SW 1271 (cell line): ENCODE measurements around the gene MBD3L4.
A peak's percentile ranks its signal among the peaks of the same experiment; 100 is the strongest.
"Not testable (repeated sequence)": the region's sequence is repeated elsewhere in the genome, so short reads cannot be mapped to it uniquely, and the experiment has no call there.

Experiments used
- DNase-seq, 2 experiments: peaks; one replicate each; lab custom pipeline; 2025; lab: John Stamatoyannopoulos, UW

Gene MBD3L4

DNA sequence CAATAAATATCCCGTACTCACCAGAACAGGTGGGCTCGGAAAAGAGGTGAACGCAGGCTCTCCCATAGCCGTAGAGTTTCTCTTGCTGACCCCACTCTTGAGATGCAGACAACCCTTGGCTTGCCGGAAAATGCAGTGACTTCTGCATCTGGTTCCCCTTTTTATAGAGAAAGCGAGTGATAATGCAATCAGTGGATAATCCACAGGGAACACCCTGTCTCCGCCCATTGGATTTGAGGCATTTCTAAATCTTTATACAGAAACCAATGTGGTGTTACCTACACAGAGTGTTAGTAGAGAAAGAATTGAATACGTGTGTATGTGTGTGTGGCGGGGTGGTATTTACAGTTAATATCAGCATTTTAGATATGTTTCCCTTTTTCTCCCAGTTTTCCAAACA lies at the start of gene MBD3L4:
MBD3L4 (minus strand) TSS at position 101 of the 400 bp plus-strand sequence; CDS start at position 66, 35 bp downstream.
- DNase-seq: not testable (repeated sequence)

DNA sequence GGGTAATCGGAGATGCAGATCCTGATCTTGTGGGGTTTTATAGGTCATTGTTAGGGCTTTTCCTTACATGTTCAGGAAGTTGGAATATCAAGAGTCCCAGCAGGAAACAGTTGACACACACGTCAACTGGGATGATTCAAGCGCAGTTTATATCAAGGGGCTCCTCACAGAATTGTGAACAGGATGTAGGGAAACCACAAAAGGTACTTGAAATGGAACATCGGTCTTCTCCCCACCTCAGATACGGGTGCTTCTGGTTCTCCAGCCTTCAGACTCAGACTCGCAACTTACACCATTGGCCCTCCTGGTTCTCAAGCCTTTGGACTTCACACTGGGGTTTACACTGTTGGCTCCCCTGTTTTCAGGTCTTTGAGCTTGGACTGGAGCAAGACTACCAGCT lies 49.0 kb upstream of the MBD3L4 start:
- DNase-seq: no peak

DNA sequence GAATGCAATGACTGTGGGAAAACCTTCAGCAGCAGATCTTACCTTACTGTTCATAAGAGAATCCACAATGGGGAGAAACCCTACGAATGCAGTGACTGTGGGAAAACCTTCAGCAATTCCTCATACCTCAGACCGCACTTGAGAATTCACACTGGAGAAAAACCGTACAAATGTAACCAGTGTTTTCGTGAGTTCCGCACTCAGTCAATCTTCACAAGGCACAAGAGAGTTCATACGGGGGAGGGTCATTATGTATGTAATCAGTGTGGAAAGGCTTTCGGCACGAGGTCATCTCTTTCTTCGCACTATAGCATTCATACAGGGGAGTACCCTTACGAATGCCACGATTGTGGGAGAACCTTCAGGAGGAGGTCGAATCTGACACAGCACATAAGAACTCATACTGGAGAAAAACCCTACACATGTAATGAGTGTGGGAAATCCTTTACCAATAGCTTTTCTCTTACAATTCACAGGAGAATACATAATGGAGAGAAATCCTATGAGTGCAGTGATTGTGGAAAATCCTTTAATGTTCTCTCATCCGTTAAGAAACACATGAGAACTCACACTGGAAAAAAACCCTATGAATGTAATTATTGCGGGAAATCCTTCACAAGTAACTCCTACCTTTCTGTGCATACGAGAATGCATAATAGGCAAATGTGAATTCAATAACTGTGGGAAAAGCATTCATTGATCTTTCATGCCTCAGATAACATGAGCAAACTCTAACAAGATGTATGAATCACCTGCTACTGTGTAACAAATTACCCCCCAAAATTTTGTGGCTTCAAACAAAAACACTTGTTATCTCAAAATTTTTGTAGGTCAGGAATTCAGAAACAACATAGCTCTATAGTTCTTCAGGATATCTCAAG lies 43.3 kb upstream of the MBD3L4 start:
- DNase-seq: no peak

DNA sequence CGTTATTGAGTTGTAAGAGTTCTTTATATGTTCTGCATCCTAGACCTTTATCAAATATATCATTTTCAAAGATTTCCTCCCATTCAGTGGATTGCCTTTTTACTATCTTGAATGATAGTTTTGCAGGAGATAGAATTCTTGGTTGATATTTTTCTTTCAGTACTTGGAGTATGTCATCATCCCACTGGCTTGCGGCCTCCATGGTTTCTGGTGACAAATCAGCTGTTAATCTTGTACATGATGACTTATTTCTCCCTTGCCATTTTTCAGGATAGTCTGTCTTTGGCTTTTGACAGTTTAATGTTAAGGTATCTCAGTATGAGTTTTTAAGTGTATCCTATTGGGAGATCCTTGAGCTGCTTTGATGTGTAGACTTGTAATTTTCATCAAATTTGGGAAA lies 38.0 kb upstream of the MBD3L4 start:
- DNase-seq: peak in 1 of 2 experiments; percentile 16

DNA sequence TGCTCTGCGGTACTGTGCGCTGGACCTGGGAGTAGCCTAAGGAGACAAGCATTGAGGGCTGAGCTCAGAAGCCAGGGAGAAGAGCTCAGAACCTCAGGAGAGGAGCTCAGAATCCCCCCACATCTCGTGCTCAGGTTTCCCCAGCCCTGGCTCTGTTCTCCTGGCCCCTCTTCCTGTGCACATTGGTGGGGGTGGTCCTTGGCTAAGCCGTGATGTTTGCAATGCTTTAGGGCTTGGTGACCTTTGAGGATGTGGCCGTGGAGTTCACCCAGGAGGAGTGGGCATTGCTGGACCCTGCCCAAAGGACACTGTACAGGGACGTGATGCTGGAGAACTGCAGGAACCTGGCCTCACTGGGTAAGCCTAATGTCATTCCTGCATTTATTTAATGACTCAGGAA lies 36.2 kb upstream of the MBD3L4 start:
- no peak for DNase-seq

DNA sequence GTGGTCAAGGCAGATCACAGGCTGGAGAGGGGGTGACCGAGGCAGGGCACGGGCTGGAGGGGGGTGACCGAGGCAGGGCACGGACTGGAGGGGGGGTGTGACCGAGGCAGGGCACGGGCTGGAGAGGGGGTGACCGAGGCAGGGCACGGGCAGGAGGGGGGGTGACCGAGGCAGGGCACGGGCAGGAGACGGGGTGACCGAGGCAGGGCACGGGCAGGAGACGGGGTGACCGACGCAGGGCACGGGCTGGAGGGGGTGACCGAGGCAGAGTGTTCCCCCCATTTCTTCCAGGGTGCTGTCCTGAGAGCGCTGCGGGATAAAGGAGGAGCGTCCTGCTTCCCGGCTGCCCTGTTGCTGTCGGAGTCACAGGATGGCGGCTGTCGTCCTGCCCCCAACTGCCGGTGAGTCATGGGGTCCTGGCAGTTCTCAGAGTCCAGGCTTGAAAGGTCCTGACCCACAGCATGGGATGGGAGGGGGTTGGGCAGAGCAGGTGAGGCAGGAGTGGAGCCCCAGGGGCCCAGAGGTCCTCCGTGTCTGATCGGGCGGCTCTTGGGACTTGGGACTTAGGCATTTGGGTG lies 34.8 kb upstream of the MBD3L4 start:
- DNase-seq: no peak

DNA sequence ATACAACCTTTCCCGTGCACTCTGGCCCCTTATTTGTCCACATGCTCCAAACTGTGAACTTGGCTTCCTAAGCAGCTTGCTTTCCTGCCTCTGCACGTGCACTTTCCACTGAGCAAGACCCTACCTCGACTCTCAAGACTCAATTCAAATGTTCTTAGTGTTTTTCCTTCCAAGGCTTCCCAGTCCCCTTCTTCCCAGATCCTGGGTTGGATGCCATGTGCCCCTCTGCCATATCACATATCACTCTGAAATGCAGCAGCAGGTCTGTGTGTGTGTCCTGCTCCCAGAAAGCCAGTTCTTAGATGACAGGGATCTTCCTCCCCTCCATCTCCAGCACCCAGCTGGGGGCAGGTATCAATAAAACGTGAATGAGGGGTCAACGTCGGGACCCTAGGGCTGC lies 32.6 kb upstream of the MBD3L4 start:
- no peak for DNase-seq

DNA sequence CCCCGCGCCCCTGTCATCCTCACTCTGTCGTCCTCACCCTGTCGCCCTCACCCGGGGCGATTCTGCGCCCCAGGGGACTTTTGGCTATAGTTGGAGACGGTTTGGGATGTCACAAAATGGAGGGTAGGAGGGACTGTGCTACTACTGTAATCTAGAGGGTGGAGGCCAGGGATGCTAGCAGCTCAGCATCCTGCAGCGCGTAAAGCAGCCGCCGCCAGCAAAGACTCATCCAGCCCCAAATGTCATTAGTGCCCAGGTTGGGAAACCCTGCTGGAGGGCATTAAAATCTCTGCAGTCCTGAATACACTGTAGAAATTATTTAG lies 29.9 kb upstream of the MBD3L4 start:
- DNase-seq: no peak

DNA sequence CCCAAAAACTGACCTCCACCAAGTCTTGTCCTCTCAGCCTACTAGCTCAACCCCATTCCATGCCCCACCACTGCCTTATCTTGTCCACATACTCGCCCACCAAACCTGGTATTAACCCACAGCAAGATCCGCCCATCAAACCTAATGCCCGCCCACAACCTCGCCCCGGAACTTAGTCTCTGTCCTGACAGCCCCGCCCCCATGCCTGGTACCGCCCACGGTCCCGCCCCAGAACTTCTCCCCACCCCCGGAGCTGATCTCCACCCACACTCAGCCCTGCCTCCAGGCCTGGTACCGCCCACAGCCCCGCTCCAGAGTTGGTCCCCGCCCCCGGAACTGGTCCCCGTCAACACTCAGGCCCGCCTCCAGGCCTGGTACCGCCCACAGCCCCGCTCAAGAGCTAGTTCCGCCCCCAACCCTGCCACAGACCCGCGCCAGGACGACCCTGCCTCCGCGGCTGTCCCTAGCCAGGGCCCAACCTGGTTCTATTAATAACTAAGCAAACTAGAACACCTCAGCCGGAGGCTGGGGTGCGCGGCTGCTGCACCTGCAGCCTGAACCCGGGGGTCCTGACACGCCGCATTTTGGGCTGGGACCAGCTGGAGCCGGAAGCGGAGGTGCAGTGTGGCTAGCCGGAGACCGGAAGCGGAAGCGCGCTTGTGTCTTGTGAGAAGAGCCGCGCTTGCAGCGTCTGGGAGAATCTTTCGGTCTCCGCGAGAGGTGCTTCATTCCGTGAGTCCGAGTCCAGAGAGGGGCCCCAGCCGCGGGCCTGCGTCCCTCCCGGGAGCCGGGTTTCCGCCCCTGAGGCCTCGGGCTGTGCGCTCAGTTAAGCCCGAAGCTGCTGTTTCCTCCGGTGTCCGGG lies 29.3 kb upstream of the MBD3L4 start, which contains the start of gene ZNF557:
ZNF557 (plus strand) TSS at position 662 of the 862 bp plus-strand sequence. CDS start 5,372 bp downstream, outside the sequence.
- DNase-seq: peak; percentile 76 to 92

DNA sequence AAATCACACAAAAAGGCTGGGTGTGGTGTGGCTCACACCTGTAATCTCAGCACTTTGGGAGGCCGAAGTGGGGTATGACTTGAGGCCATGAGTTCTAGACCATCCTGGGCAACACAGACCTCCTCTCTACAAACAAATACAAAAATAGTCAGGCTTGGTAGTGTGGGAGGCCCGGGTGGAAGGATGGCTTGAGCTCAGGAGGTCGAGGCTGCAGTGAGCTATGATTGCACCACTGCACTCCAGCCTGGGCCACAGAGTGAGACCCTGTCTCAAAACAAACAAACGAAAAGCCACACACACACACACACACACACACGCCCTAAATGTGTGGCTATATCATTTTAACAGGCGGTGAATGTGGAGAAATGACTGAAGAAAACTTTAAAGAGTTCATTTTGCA lies 28.6 kb upstream of the MBD3L4 start:
- no peak for DNase-seq

DNA sequence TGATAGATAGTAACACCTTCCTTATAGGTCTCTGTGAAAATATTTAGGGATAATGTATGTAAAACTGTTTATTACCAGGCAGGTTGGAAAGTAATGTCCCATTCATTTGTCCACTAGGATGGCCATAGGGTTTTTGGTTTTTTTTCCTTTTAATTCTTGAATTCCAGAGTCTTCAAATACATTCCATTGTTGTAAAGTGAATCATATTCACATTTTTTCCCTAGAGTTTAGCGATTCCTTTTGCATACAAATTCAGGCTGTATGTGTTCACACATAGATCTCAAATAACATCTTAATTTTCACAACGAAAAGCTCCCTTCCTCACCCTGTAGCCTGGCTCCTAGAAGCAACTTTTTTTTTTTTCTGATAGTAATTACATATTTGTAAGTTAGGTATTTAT lies 27.7 kb upstream of the MBD3L4 start:
- DNase-seq: no peak

DNA sequence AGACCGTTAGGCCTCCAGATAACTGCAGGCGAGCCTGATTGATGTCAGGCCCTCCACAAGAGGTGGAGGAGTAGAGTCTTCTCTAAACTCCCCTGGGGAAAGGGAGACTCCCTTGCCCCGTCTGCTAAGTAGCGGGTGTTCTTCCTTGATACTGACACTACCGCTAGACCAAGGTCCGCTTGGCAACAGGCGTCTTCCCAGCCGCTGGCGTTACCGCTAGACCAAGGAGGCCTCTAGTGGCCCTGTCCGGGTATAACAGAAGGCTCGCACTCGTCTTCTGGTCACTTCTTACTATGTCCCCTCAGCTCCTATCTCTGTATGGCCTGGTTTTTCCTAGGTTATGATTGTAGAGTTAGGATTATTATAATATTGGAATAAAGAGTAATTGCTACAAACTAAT lies 27.1 kb upstream of the MBD3L4 start:
- DNase-seq: not testable (repeated sequence)

DNA sequence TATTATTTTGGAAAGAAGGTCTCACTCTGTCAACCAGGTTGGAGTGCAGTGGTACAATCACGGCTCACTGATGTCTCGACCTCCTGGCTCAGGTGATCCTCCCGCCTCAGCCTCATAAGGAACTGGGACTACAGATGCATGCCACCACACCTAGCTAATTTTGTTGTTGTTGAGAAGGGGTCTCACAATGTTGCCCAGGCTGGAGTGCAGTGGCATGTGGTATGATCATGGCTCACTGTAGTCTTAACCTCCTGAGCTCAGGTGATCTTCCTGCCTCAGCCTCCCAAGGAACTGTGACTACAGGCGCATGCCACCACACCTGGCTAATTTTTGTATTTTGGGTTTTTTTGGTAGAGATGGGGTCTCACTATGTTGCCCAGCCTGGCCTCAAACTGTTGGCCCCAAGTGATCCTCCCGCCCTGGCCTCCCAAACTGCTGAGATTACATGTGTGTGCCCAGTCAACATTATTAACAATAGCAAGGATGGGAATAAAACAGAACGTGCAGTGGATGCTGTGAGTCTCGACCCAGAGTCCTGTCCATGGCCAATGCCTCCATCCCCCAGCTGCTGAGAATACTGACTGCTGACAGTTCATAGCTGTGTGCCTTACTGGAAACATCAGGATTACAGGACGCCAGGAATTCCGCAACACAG lies 23.9 kb upstream of the MBD3L4 start:
- DNase-seq: no peak

DNA sequence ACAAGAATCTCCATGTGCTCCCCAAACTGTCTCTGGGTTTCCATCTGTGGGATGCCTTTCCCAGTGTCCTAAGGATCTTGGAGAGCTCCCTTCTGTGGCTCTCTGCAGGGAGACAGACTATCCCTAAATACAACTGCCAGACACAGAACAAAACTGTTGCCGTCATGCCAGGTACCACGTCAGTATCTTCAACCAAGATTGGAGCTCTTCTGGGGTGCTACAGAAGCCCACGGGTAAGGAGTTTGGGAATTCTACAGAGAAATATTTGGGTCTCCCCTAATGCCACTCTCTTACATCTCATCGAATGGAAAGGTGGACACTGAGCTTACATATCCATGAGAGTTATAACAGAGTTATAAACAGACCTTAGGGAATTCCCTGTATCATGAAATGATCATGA lies 23.4 kb upstream of the MBD3L4 start:
- no peak for DNase-seq

DNA sequence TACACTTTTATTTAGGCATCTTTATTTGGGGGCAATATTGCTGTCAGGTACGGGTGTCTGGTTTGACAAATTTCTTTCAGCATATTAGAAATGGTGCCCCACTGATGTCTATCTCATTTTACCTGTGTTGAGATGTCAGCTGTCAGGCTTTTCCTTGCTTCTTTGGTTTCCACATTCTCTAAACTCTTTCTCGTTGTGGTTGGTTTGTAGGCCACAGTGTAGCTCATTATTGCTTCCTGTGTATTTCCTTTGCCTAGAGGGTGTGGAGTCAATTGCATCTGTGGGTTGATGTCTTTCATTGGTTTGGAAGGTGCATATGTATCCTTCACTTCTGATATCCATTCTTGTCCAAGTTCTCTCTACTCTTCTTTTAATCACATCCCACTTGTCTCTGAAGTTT lies 20.0 kb upstream of the MBD3L4 start:
- DNase-seq: not testable (repeated sequence)

DNA sequence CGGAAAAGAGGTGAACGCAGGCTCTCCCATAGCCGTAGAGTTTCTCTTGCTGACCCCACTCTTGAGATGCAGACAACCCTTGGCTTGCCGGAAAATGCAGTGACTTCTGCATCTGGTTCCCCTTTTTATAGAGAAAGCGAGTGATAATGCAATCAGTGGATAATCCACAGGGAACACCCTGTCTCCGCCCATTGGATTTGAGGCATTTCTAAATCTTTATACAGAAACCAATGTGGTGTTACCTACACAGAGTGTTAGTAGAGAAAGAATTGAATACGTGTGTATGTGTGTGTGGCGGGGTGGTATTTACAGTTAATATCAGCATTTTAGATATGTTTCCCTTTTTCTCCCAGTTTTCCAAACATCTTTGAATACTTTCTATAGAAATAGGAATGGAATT lies 18.6 kb upstream of the MBD3L4 start, which contains the start of gene MBD3L3:
MBD3L3 (minus strand) TSS at position 101 of the 400 bp plus-strand sequence; CDS start at position 30, 71 bp downstream.
- DNase-seq: not testable (repeated sequence)

DNA sequence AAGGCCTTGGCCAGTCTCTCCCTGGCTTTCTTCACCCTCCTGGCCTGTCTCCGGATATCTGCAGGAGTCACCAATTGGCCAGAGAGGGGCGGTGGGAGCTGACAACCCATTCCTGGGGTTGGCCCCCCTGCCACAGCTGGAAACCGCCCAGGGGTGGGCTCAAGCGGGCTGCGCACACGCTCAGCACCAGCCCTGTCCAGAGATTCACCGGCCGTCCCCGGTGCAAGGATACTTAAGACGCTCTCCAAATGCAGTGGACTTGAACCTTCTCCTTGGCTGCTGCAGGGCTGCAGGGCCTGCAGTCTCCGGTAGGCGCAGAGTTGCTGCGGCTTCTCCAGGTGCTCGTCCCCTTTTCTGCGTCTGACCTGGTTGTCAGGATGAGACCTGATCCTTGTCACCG lies 16.4 kb upstream of the MBD3L4 start:
- DNase-seq: not testable (repeated sequence)

DNA sequence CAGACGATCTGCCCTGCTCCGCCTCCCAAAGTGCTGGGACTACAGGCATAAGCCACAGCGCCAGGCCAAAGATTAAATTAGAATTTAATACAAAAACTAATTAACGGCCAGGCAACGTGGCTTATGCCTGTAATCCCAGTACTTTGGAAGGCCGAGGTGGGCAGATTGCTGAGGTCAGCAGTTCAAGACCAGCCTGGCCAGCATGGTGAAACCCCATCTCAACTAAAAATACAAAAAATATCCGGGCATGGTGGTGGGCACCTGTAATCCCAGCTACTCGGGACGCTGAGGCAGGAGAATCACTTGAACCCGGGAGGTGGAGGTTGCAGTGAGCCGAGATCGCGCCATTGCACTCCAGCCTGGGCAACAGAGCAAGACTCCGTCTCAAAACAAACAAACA lies 15.7 kb upstream of the MBD3L4 start:
- DNase-seq: not testable (repeated sequence)

DNA sequence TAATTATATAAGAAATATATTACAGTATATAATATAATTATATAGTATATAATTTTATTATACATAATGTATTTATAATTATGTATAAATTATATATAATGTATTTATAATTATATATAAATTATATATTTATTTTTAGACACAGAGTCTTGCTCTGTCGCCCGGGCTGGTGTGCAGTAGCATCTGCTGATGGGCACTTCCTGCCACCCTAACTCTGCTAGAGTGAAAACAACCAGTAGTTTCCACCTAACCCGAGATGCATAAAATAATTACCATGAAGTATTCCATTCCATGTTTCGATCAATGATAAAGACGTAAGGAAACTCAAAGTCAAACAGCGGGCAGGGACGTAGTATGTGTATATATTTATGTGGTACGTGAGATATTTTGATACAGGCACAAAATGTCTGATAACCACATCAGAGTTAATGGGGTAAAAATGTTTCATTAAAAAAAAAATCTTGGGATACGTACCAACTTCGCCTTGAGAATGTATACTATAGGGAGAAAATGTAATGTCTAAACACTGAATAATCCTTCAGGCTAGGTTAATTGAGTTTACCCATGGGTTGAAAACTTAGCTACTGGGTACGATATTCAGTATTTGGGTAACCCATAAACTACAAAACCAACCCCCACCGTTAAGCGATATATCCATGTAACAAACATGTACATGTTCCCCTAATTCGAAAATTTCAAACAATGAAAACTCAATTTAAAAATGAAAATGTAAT lies 14.8 kb upstream of the MBD3L4 start:
- not testable (repeated sequence) for DNase-seq

DNA sequence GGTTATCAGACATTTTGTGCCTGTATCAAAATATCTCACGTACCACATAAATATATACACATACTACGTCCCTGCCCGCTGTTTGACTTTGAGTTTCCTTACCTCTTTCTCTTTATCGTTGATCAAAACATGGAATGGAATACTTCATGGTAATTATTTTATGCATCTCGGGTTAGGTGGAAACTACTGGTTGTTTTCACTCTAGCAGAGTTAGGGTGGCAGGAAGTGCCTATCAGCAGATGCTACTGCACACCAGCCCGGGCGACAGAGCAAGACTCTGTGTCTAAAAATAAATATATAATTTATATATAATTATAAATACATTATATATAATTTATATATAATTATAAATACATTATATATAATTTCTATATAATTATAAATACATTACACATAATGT lies 12.9 kb upstream of the MBD3L4 start:
- DNase-seq: not testable (repeated sequence)

DNA sequence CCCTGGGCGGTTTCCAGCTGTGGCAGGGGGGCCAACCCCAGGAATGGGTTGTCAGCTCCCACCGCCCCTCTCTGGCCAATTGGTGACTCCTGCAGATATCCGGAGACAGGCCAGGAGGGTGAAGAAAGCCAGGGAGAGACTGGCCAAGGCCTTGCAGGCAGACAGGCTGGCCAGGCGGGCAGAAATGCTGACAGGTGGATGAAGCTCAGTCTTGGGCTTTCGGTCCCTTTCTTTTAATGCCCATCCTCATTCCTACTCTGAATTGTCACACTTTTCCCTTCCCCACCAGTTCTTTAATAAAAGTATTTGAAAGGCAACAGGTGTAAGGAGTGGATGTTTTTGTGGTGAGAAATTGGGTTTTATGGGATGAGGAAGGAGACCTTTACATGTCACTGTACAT lies 11.4 kb upstream of the MBD3L4 start:
- not testable (repeated sequence) for DNase-seq
